Activated B cell treated with CpG ODN at 0.5 μM for 24 hours (primary cell): ENCODE results near the gene PPM1E. TPM values are rescaled to one million over a fixed set of nuclear protein-coding genes. Genes with fewer than 3 reads are reported as not detected.
"Not testable (repeated sequence)": the region's sequence is repeated elsewhere in the genome, so short reads cannot be mapped to it uniquely, and the experiment has no call there.

Experiments used
- ATAC-seq: fragments of 200-7000 bp; cut with Tn5 transposase; one replicate; pipeline ENCODE4 v1.10.0; 2021; ENCODE audit warnings: low read depth, mild to moderate bottlenecking, moderate library complexity
- CTCF ChIA-PET: fragments of 350-600 bp; sonication (Branson Sonifier 250); formaldehyde crosslinking; loops from one replicate; lab custom pipeline; 2021; ENCODE audit warnings: antibody characterized with exemption; lab: Charles Lee
- POLR2A ChIA-PET: fragments of 350-600 bp; sonication (Branson Sonifier 250); formaldehyde crosslinking; loops from one replicate; lab custom pipeline; 2021; ENCODE audit warnings: antibody characterized with exemption; lab: Charles Lee
- DNase-seq: peaks from one replicate; pipeline ENCODE4 v3.0.0; 2022
- H3K27ac Mint-ChIP-seq: one replicate; pipeline ENCODE4 v1.8.0; 2020; ENCODE audit warnings: mixed read lengths
- H3K27me3 Mint-ChIP-seq: one replicate; pipeline ENCODE4 v1.8.0; 2021; ENCODE audit warnings: mixed read lengths
- H3K36me3 Mint-ChIP-seq: one replicate; pipeline ENCODE4 v1.8.0; 2021; ENCODE audit warnings: low read depth, mixed read lengths
- H3K4me1 Mint-ChIP-seq: one replicate; pipeline ENCODE4 v1.8.0; 2021; ENCODE audit warnings: mixed read lengths
- H3K4me3 Mint-ChIP-seq: one replicate; pipeline ENCODE4 v1.8.0; 2020; ENCODE audit warnings: mild to moderate bottlenecking, mixed read lengths
- H3K9me3 Mint-ChIP-seq: one replicate; pipeline ENCODE4 v1.8.0; 2020; ENCODE audit warnings: mixed read lengths
- CTCF ChIP-seq: fragments of 200-600 bp; IDR thresholded peaks from one replicate; pipeline ENCODE4 v1.8.0; 2022; ENCODE audit warnings: antibody characterized with exemption, mild to moderate bottlenecking
- intact Hi-C: fragments of 100-400 bp; cut with micrococcal nuclease; formaldehyde crosslinking; loops from one replicate; pipeline ENCODE4 v1.15.1; 2024
- total RNA-seq: library from RNA; stranded (reverse); gene quantifications from 2 replicates; pipeline ENCODE4 v1.2.3, GENCODE V29; 2022

The PPM1E gene
- total RNA-seq, 1 donor from 2014 or later: 0.02 TPM

- intact Hi-C loops: no loop called here
- ChIA-PET CTCF (no interaction called here), POLR2A (no interaction called here)
- no peak overlapping the region for H3K4me3 Mint-ChIP-seq
- peaks cover 6% of the 10 kb centered on the region for H3K9me3 Mint-ChIP-seq
- no peaks in the 10 kb centered on the region for H3K36me3 Mint-ChIP-seq
- H3K27me3 Mint-ChIP-seq: no peaks in the 10 kb centered on the region
- H3K4me1 Mint-ChIP-seq: peaks cover 12% of the 10 kb centered on the region
- no peak for ATAC-seq
- TF ChIP-seq CTCF: no peak
- no peak for DNase-seq
- H3K27ac Mint-ChIP-seq: no peak overlapping the region
Observed at GRCh38 chr17:58956997-58957724, 201.5 kb downstream of the PPM1E start.

- DNase-seq, H3K9me3 Mint-ChIP-seq, POLR2A ChIA-PET, ATAC-seq, H3K27me3 Mint-ChIP-seq, H3K4me3 Mint-ChIP-seq, H3K36me3 Mint-ChIP-seq, H3K27ac Mint-ChIP-seq, CTCF ChIA-PET, intact Hi-C loops: not testable (repeated sequence)
- H3K4me1 Mint-ChIP-seq: peaks cover 12% of the 10 kb centered on the region
Observed at GRCh38 chr17:58957725-58958073, 202.0 kb downstream of the PPM1E start.

GRCh38 chr17:58960068-58960467 lies 204.4 kb downstream of the PPM1E start:
- TF ChIP-seq CTCF: no peak
- POLR2A ChIA-PET: interaction anchor here (0.7 kb wide), 1 partner anchor 190 kb away, joined by 3 read pairs; no protein-coding TSS in a partner anchor
- no peak overlapping the region for H3K4me3 Mint-ChIP-seq
- no peaks in the 10 kb centered on the region for H3K27me3 Mint-ChIP-seq
- no peak for DNase-seq
- ATAC-seq: no peak
- no peaks in the 10 kb centered on the region for H3K9me3 Mint-ChIP-seq
- no peaks in the 10 kb centered on the region for H3K36me3 Mint-ChIP-seq
- CTCF ChIA-PET: no interaction called here
- H3K27ac Mint-ChIP-seq: no peak overlapping the region
- no peaks in the 10 kb centered on the region for H3K4me1 Mint-ChIP-seq
- intact Hi-C loops: no loop called here

DNA sequence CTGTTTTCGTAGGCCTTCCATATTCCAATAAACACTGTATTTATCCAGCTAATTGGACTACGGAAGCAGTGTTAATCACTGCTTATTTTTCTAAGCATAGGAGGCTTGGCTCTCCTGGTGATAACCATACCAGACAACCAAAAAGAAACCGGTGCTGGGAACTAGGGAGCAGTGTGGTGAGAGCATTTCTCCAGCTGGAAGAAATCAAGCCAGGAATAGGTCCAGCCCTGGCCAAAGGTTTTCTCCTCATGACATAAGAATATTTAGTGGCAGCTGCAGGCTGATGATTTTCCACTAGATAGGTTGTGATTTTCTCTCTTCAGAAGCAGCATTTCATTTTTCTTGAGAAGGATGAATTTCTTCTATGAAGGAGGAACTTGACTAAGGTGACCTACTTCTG lies 209.6 kb downstream of the PPM1E start:
- CTCF ChIA-PET: no interaction called here
- no peaks in the 10 kb centered on the region for H3K27me3 Mint-ChIP-seq
- no peaks in the 10 kb centered on the region for H3K36me3 Mint-ChIP-seq
- DNase-seq: no peak
- no peak for ATAC-seq
- H3K9me3 Mint-ChIP-seq: no peaks in the 10 kb centered on the region
- no peaks in the 10 kb centered on the region for H3K4me1 Mint-ChIP-seq
- H3K4me3 Mint-ChIP-seq: no peak overlapping the region
- TF ChIP-seq CTCF: no peak
- intact Hi-C loops: no loop called here
- POLR2A ChIA-PET: no interaction called here
- H3K27ac Mint-ChIP-seq: no peak overlapping the region

GRCh38 chr17:58966208-58966607 lies 210.6 kb downstream of the PPM1E start:
- ATAC-seq: no peak
- POLR2A ChIA-PET: no interaction called here
- DNase-seq: no peak
- CTCF ChIA-PET: no interaction called here
- Mint-ChIP-seq H3K36me3 (no peaks in the 10 kb centered on the region), H3K9me3 (no peaks in the 10 kb centered on the region), H3K4me1 (no peaks in the 10 kb centered on the region), H3K27me3 (no peaks in the 10 kb centered on the region), H3K27ac (no peak overlapping the region), H3K4me3 (no peak overlapping the region)
- TF ChIP-seq CTCF: no peak
- intact Hi-C loops: no loop called here
